Endothelial cell of umbilical vein (primary cell): ENCODE results near the gene KLF2.

Experiments used
- CTCF ChIP-seq, 2 donors: IDR thresholded peaks; 1 replicate in 1 of 2; 2 replicates in 1 of 2; pipeline ENCODE4 v1.5.1; 2011; ENCODE audit warnings: low read length in 2 of 2, mild to moderate bottlenecking in 2 of 2, moderate library complexity in 2 of 2, control low read depth in 1 of 2, inconsistent platforms in 1 of 2, low read depth in 1 of 2; ENCODE audit not compliant: insufficient read depth in 1 of 2; ENCODE audit errors: extremely low read depth in 1 of 2
- EZH2 ChIP-seq: IDR thresholded peaks from 2 replicates; pipeline ENCODE4 v1.6.1; 2012; ENCODE audit warnings: borderline replicate concordance, low read depth, mild to moderate bottlenecking, moderate library complexity, low read length, inconsistent platforms; ENCODE audit not compliant: severe bottlenecking
- GATA2 ChIP-seq: IDR thresholded peaks from 2 replicates; pipeline ENCODE4 v1.7.0; 2011; ENCODE audit warnings: low read depth, mild to moderate bottlenecking, moderate library complexity, mixed read lengths, low read length; ENCODE audit not compliant: insufficient read length, insufficient read depth
- POLR2A ChIP-seq: IDR thresholded peaks from 2 replicates; pipeline ENCODE4 v1.6.1; 2012; ENCODE audit warnings: low read depth, mild to moderate bottlenecking, control low read depth, low read length
- POLR2AphosphoS5 ChIP-seq: IDR thresholded peaks from 2 replicates; pipeline ENCODE4 v1.6.1; 2012; ENCODE audit warnings: low read depth, mild to moderate bottlenecking, control low read depth, low read length, moderate library complexity; ENCODE audit not compliant: insufficient read depth

- TF ChIP-seq CTCF (IDR thresholded peaks at IDR 0.05; ENCODE audit: extremely low read depth in 1 of 2, insufficient read depth in 1 of 2, low read depth in 1 of 2, low read length in 2 of 2), result no peak
- no peak for TF ChIP-seq GATA2
- TF ChIP-seq POLR2A, result no peak
- no peak for TF ChIP-seq POLR2AphosphoS5
- TF ChIP-seq EZH2, result no peak
Measured at GRCh38 chr19:16297575-16298178, 26.9 kb upstream of the KLF2 start.
